Peyer's patch (tissue), 4 donors: Measurements from ENCODE around the gene TNFRSF14. TPM values are rescaled to one million over a fixed set of nuclear protein-coding genes. Genes with fewer than 3 reads are reported as not detected.
A peak's percentile ranks its signal among the peaks of the same experiment; 100 is the strongest.

Experiments
- DNase-seq, 3 donors: peaks; one replicate each; pipeline ENCODE4 v3.0.0-alpha.2; 2017 to 2019
- H3K27ac ChIP-seq, 4 donors: fragments of 200-600 bp; sonication (generic); one replicate each; pipeline ENCODE4 v1.5.1; 2016 to 2019
- H3K27me3 ChIP-seq, 2 donors: fragments of 200-600 bp; sonication (generic); one replicate each; pipeline ENCODE4 v1.5.1; 2019
- H3K36me3 ChIP-seq, 3 donors: fragments of 200-600 bp; sonication (generic); one replicate each; pipeline ENCODE4 v1.5.1; 2016 to 2019
- H3K4me1 ChIP-seq, 4 donors: fragments of 200-600 bp; sonication (generic); one replicate each; pipeline ENCODE4 v1.5.1; 2016 to 2019
- H3K4me3 ChIP-seq, 4 donors: fragments of 200-600 bp; sonication (generic); 1 replicate in 3 of 4; 2 replicates in 1 of 4; pipeline ENCODE4 v1.5.1; 2016 to 2019; ENCODE audit warnings: mild to moderate bottlenecking in 1 of 4
- H3K9me3 ChIP-seq, 4 donors: fragments of 200-600 bp; sonication (generic); one replicate each; pipeline ENCODE4 v1.5.1; 2016 to 2019; ENCODE audit warnings: mild to moderate bottlenecking in 1 of 4
- POLR2A ChIP-seq, 2 donors: fragments of 450-650 bp; IDR thresholded peaks; one replicate each; pipeline ENCODE4 v1.5.1; 2017; ENCODE audit warnings: antibody characterized with exemption in 2 of 2, mild to moderate bottlenecking in 2 of 2, moderate library complexity in 2 of 2
- total RNA-seq, 4 donors: library from RNA; depleted of rRNA; stranded (reverse); fragments of >200 nt; gene quantifications; one replicate each; pipeline ENCODE4 v1.1.0, GENCODE V29; 2016
- TF ChIP-seq, protein P1 (sequence below), 6 experiments: fragments of 450-650 bp in 4 of 6; fragments of 200-600 bp in 2 of 6; sonication (generic) in 1 of 6; IDR thresholded peaks; one replicate each; pipeline ENCODE4 v1.5.1; 2017 to 2019; ENCODE audit warnings: antibody characterized with exemption in 6 of 6, mild to moderate bottlenecking in 3 of 6, moderate library complexity in 1 of 6

Gene TNFRSF14
- total RNA-seq, 4 donors from 2014 or later, result 231 to 532 (median 316) TPM

DNA sequence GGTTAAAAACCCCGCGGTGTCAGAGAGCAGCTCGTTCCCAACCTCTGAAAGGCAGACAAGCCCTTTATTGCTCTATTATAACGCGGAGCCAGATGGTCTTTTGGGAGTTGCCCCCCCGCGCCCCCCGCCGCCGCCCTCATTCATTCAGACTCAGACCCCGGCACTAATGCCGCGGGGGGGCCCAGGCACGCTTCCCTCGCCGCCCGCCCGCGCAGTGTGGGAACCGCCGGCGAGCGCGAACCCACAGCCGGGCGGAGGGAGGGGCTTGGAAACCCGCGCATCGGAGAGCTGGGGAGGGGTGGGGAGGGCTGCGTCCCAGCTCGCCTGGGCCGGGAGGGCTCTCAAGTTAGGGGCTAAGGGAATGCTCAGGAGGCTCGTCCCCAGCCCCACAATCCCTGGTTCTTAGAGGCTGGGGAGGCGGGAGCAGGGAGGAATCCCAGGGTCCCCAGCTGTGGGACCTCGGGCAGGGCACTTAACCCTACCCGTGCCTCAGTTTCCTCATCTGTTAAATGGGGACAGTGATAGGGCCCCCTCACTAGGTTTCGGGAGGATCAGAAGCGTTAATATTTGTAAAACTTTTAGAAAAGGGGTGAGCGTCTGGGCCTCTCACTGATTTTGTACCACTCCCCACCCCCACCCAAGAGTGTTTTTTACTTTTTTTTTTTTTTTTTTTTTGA is 15.2 kb upstream of the TNFRSF14 start:
- Histone ChIP-seq H3K9me3 (no peaks in the 10 kb centered on the region), H3K4me1 (peaks cover 0 to 52% (median 12%) of the 10 kb centered on the region in 4 donors), H3K4me3 (peak overlapping the region in 1 of 4 donors; percentile 12), H3K27me3 (peaks cover 0 to 7% of the 10 kb centered on the region in 2 donors), H3K36me3 (no peaks in the 10 kb centered on the region), H3K27ac (no peak overlapping the region)
- TF ChIP-seq, protein P1, sequence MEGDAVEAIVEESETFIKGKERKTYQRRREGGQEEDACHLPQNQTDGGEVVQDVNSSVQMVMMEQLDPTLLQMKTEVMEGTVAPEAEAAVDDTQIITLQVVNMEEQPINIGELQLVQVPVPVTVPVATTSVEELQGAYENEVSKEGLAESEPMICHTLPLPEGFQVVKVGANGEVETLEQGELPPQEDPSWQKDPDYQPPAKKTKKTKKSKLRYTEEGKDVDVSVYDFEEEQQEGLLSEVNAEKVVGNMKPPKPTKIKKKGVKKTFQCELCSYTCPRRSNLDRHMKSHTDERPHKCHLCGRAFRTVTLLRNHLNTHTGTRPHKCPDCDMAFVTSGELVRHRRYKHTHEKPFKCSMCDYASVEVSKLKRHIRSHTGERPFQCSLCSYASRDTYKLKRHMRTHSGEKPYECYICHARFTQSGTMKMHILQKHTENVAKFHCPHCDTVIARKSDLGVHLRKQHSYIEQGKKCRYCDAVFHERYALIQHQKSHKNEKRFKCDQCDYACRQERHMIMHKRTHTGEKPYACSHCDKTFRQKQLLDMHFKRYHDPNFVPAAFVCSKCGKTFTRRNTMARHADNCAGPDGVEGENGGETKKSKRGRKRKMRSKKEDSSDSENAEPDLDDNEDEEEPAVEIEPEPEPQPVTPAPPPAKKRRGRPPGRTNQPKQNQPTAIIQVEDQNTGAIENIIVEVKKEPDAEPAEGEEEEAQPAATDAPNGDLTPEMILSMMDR (IDR thresholded peaks at IDR 0.05), result no peak
- TF ChIP-seq POLR2A (IDR thresholded peaks at IDR 0.05), result no peak
- no peak for DNase-seq

DNA sequence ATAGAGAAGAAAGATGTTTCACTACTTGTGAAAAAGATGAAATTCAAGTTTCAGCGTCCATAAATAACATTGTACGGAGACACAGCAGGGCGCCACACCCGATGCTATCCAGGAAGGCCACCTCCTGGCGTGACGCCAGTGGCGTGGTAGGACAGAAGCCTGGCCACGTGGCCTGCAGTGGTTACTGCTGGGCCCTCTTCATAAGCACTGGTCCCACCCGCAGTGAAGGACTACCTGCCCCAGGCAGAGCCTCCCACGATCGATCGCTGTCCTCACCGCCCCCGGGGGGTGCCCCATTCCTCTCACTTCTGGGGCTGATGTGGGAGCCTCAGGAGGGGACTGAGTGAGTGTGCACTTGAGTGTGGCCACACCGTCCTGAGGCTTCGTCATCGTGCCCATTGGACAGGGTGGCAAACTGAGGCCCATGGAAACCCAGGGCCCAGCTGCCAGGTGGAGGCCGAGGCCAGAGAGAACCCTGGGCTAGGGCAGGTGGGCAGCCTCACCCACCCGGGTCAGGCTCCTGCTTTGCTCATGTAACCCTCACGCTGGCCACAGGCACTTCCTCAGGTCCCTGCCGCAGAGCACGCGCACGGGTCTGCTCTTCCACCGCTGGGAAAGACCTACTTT is 14.4 kb upstream of the TNFRSF14 start:
- peak in 2 of 3 donors; percentile 86 to 90 for DNase-seq
- Histone ChIP-seq H3K4me1 (peaks cover 0 to 55% (median 13%) of the 10 kb centered on the region in 4 donors), H3K4me3 (no peak overlapping the region), H3K9me3 (no peaks in the 10 kb centered on the region), H3K27ac (no peak overlapping the region), H3K36me3 (no peaks in the 10 kb centered on the region), H3K27me3 (peaks cover 0 to 7% of the 10 kb centered on the region in 2 donors)
- TF ChIP-seq, protein P1 (IDR thresholded peaks at IDR 0.05), result no peak
- TF ChIP-seq POLR2A (IDR thresholded peaks at IDR 0.05), result no peak

GRCh38 chr1:2542246-2542915 is 13.8 kb upstream of the TNFRSF14 start:
- peaks cover 0 to 7% of the 10 kb centered on the region in 2 donors for H3K27me3 ChIP-seq
- no peak for DNase-seq

GRCh38 chr1:2543543-2544092 is 12.6 kb upstream of the TNFRSF14 start:
- H3K9me3 ChIP-seq, result no peaks in the 10 kb centered on the region
- no peak overlapping the region for H3K4me3 ChIP-seq
- H3K27me3 ChIP-seq, result peaks cover 0 to 7% of the 10 kb centered on the region in 2 donors
- peaks cover 0 to 71% (median 25%) of the 10 kb centered on the region in 4 donors for H3K4me1 ChIP-seq
- H3K36me3 ChIP-seq, result no peaks in the 10 kb centered on the region
- H3K27ac ChIP-seq, result peak overlapping the region in 1 of 4 donors; percentile 4
- TF ChIP-seq POLR2A (IDR thresholded peaks at IDR 0.05), result no peak
- TF ChIP-seq, protein P1 (IDR thresholded peaks at IDR 0.05), result no peak
- DNase-seq, result no peak

More at GRCh38 chr1:2542246-2542915, 13.8 kb upstream of the TNFRSF14 start:
- H3K27ac ChIP-seq, result no peak overlapping the region
- H3K9me3 ChIP-seq, result no peaks in the 10 kb centered on the region
- TF ChIP-seq, protein P1 (IDR thresholded peaks at IDR 0.05), result no peak
- no peak for TF ChIP-seq POLR2A (IDR thresholded peaks at IDR 0.05)
- H3K36me3 ChIP-seq, result no peaks in the 10 kb centered on the region
- H3K4me3 ChIP-seq, result no peak overlapping the region
- peaks cover 0 to 59% (median 17%) of the 10 kb centered on the region in 4 donors for H3K4me1 ChIP-seq

DNA sequence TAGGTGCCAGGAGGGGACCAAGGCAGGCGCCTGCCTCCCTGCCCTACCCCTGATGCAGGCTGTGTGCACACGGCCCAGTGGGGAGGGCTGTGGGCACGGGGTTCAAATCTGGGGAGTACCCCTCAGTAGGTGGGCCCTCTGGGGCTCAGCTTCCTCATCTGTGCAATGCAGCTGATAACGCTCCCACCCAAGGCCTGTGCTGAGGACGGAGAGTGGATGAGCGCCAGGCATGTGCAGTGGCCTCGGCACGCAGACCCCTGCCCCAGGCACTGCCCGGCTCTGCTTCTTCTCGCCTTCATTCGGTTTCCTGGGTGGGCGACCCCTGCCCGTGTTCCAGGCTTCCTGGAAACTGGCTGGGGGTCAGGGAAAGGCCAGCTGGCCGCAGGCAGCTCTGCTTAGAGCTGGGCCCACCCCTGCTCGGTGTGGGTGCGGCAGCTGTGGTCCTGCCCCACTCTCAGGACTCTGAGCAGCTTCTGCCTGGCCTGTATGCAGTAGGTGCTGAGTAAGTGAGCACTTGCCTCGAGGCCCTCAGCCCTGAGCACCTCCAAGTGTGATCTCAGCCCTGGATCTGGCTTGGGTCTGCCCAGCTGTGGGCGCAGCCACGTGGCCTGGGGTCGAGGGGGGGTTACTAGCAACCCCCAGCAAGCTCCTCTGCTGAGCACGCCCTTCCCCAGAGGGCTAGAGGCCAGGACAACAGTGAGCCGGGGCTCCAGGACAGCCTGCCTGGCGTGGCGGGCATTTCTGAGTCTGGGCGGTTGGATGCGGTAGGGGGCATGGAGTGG is 11.9 kb upstream of the TNFRSF14 start:
- no peak for DNase-seq
- H3K27ac ChIP-seq, result peak overlapping the region in 1 of 4 donors; percentile 99
- H3K4me1 ChIP-seq, result peaks cover 0 to 75% (median 30%) of the 10 kb centered on the region in 4 donors

More for the DNA sequence above, 11.9 kb upstream of the TNFRSF14 start:
- Histone ChIP-seq H3K4me3 (no peak overlapping the region), H3K9me3 (no peaks in the 10 kb centered on the region), H3K27me3 (peaks cover 0 to 7% of the 10 kb centered on the region in 2 donors), H3K36me3 (no peaks in the 10 kb centered on the region)
- TF ChIP-seq, protein P1 (IDR thresholded peaks at IDR 0.05), result no peak
- no peak for TF ChIP-seq POLR2A (IDR thresholded peaks at IDR 0.05)
